GM21528 (cell line): ENCODE measurements around the gene CEP85L.

Experiments
- ATAC-seq: cut with Tn5 transposase; IDR thresholded peaks from one replicate; pipeline ENCODE4 v1.9.1; 2021; ENCODE audit warnings: mild to moderate bottlenecking, moderate library complexity; ENCODE audit not compliant: unreplicated experiment, low FRiP score

The CEP85L gene

GRCh38 chr6:118630923-118631322 is 20.5 kb downstream of the CEP85L start:
- no peak for ATAC-seq

GRCh38 chr6:118630067-118630466 is 21.3 kb downstream of the CEP85L start:
- ATAC-seq: no peak

- no peak for ATAC-seq
Measured at GRCh38 chr6:118627724-118628123, 23.7 kb downstream of the CEP85L start.

GRCh38 chr6:118625833-118626232 is 25.6 kb downstream of the CEP85L start:
- ATAC-seq: no peak

- ATAC-seq: no peak
Measured at GRCh38 chr6:118621799-118622470, 29.5 kb downstream of the CEP85L start.

- no peak for ATAC-seq
Measured at GRCh38 chr6:118620202-118620601, 31.2 kb downstream of the CEP85L start.

- peak; percentile 88 for ATAC-seq
Measured at GRCh38 chr6:118618676-118619377, 32.6 kb downstream of the CEP85L start.

- no peak for ATAC-seq
Measured at GRCh38 chr6:118617417-118617816, 34.0 kb downstream of the CEP85L start.

GRCh38 chr6:118611334-118611733 is 40.1 kb downstream of the CEP85L start:
- ATAC-seq: no peak

GRCh38 chr6:118606858-118607257 is 44.5 kb downstream of the CEP85L start:
- no peak for ATAC-seq

- ATAC-seq: no peak
Measured at GRCh38 chr6:118606268-118606667, 45.1 kb downstream of the CEP85L start.

GRCh38 chr6:118603372-118603771 is 48.0 kb downstream of the CEP85L start:
- ATAC-seq: no peak

GRCh38 chr6:118602300-118602699 is 49.1 kb downstream of the CEP85L start:
- no peak for ATAC-seq

GRCh38 chr6:118598324-118598723 is 53.1 kb downstream of the CEP85L start:
- no peak for ATAC-seq

- ATAC-seq: no peak
Measured at GRCh38 chr6:118597636-118598035, 53.8 kb downstream of the CEP85L start.

GRCh38 chr6:118596774-118597320 is 54.5 kb downstream of the CEP85L start:
- no peak for ATAC-seq

GRCh38 chr6:118594877-118595276 is 56.5 kb downstream of the CEP85L start:
- ATAC-seq: no peak

- ATAC-seq: no peak
Measured at GRCh38 chr6:118591897-118592296, 59.5 kb downstream of the CEP85L start.

- no peak for ATAC-seq
Measured at GRCh38 chr6:118589649-118590365, 61.6 kb downstream of the CEP85L start.

GRCh38 chr6:118589186-118589585 is 62.2 kb downstream of the CEP85L start:
- ATAC-seq: no peak

- ATAC-seq: no peak
Measured at GRCh38 chr6:118588626-118589025, 62.8 kb downstream of the CEP85L start.
